A673 (cell line): Measurements from ENCODE around the gene NSFL1C.
"Not testable (repeated sequence)": the region's sequence is repeated elsewhere in the genome, so short reads cannot be mapped to it uniquely, and the experiment has no call there.

ENCODE experiments used
- CTCF ChIP-seq: fragments of 300-800, 200-600 bp; sonication (generic); conservative IDR thresholded peaks from 2 replicates; pipeline ENCODE4 v1.5.1; 2017; ENCODE audit warnings: low read depth, mild to moderate bottlenecking, antibody characterized with exemption, low read length, moderate library complexity, mixed read lengths
- EZH2 ChIP-seq: fragments of 200-600 bp; sonication (generic); IDR thresholded peaks from 2 replicates; pipeline ENCODE4 v1.6.1; 2017; ENCODE audit warnings: borderline replicate concordance, low read depth, mild to moderate bottlenecking, mixed read lengths, antibody characterized with exemption, low read length; ENCODE audit not compliant: poor library complexity, severe bottlenecking

DNA sequence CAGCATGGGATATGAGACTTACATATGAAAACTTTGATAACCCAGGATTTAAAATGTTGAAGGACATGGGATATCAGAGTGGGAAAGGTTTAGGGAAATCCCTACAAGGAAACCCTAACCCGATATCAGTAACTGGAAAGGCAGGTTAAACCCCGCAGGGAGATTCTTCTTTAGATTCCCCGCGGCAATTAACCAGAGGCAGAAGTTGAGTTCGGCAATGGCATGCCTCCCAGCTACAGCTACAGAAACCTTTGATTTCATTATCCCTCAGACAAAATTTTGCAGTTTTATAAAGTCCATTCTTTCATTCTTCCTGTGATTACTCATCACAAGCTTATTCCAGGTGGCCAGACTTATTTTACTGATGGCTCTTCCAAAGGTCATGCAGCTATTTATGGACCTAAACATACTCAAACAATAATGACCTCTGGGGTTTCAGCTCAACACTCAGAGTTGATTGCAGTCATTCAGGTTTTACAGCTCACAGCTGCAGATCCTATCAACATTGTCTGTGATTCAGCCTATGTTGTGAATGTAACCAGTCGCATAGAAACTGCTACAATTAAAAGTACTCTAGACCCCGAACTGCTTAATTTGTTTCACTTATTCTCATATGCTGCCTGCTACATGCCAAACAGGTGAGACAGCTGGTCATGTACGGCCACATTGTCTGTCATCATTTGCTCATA is 66.8 kb downstream of the NSFL1C start:
- TF ChIP-seq CTCF, EZH2: not testable (repeated sequence)
